ENCODE data around the gene ADGRD1.

Gene ADGRD1

GRCh38 chr12:131020326-131021153 is 66.8 kb downstream of the ADGRD1 start:
- in situ Hi-C loops (cut with MboI; ENCODE audit: low sequenced_read_pairs) = no loop called here

GRCh38 chr12:131021154-131021541 is 67.4 kb downstream of the ADGRD1 start:
- in situ Hi-C loops (cut with MboI; ENCODE audit: low sequenced_read_pairs) = no loop called here

- in situ Hi-C loops (cut with MboI; ENCODE audit: low sequenced_read_pairs) = no loop called here
Measured at GRCh38 chr12:131024026-131024425, 70.3 kb downstream of the ADGRD1 start.

- in situ Hi-C loops (cut with MboI; ENCODE audit: low sequenced_read_pairs) = no loop called here
Measured at GRCh38 chr12:131024721-131025120, 71.0 kb downstream of the ADGRD1 start.

- in situ Hi-C loops (cut with MboI; ENCODE audit: low sequenced_read_pairs) = no loop called here
Measured at GRCh38 chr12:131025234-131025633, 71.5 kb downstream of the ADGRD1 start.

- in situ Hi-C loops (cut with MboI; ENCODE audit: low sequenced_read_pairs) = no loop called here
Measured at GRCh38 chr12:131025939-131026702, 72.4 kb downstream of the ADGRD1 start.

GRCh38 chr12:131026754-131027153 is 73.0 kb downstream of the ADGRD1 start:
- in situ Hi-C loops (cut with MboI; ENCODE audit: low sequenced_read_pairs) = no loop called here

- in situ Hi-C loops (cut with MboI; ENCODE audit: low sequenced_read_pairs) = no loop called here
Measured at GRCh38 chr12:131027264-131027663, 73.6 kb downstream of the ADGRD1 start.

GRCh38 chr12:131027876-131028586 is 74.3 kb downstream of the ADGRD1 start:
- in situ Hi-C loops (cut with MboI; ENCODE audit: low sequenced_read_pairs) = no loop called here

GRCh38 chr12:131028587-131029338 is 75.1 kb downstream of the ADGRD1 start:
- in situ Hi-C loops (cut with MboI; ENCODE audit: low sequenced_read_pairs) = no loop called here

GRCh38 chr12:131030472-131031328 is 77.0 kb downstream of the ADGRD1 start:
- in situ Hi-C loops (cut with MboI; ENCODE audit: low sequenced_read_pairs) = no loop called here

GRCh38 chr12:131032082-131032750 is 78.5 kb downstream of the ADGRD1 start:
- in situ Hi-C loops (cut with MboI; ENCODE audit: low sequenced_read_pairs) = no loop called here

- in situ Hi-C loops (cut with MboI; ENCODE audit: low sequenced_read_pairs) = no loop called here
Measured at GRCh38 chr12:131033486-131033885, 79.8 kb downstream of the ADGRD1 start.

- in situ Hi-C loops (cut with MboI; ENCODE audit: low sequenced_read_pairs) = no loop called here
Measured at GRCh38 chr12:131033886-131034482, 80.3 kb downstream of the ADGRD1 start.

- in situ Hi-C loops (cut with MboI; ENCODE audit: low sequenced_read_pairs) = no loop called here
Measured at GRCh38 chr12:131034631-131035244, 81.0 kb downstream of the ADGRD1 start.

- in situ Hi-C loops (cut with MboI; ENCODE audit: low sequenced_read_pairs) = no loop called here
Measured at GRCh38 chr12:131035245-131035681, 81.6 kb downstream of the ADGRD1 start.

- in situ Hi-C loops (cut with MboI; ENCODE audit: low sequenced_read_pairs) = no loop called here
Measured at GRCh38 chr12:131038159-131038558, 84.5 kb downstream of the ADGRD1 start.

Measured in hTERT RPE-1 (cell line).